GM20431 (cell line): ENCODE measurements around the gene PMVK.

ENCODE experiments used
- in situ Hi-C: fragments of 300-500 bp; cut with MseI, MboI; formaldehyde crosslinking; loops from one replicate; pipeline ENCODE4 v1.15.0; 2020; ENCODE audit warnings: low sequenced_read_pairs; ENCODE audit not compliant: unreplicated experiment

Gene PMVK

DNA sequence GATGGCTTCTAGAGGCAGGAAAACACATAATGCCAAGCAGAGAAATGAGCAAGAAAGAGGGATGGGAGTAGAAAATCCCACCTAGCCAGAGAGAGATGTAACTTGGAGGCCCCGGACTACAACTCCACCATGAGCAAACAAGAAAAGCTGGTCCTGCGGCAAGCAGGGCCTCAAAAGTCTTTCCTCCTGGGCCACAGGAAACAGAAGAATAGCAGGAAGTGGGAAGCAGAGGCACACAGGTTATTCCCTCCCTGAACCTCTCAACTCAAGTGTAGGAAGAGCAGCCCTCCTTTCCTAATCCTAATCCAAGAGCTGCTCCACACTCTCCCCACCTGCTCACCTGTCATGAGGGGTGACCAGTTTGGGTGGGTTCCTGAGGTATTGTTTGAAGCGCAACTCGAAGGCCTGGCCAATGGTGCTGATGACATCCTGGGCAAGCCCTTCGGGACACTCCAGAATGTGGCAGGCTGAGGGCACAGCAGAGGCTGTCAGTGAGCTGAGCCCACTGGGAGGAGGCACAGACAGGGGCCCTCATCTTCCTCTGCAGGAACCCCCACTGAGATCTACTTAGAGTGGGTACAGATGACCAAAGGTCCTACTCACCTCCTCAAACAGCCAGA is 30.9 kb upstream of the PMVK start:
- in situ Hi-C loops: no loop called here

DNA sequence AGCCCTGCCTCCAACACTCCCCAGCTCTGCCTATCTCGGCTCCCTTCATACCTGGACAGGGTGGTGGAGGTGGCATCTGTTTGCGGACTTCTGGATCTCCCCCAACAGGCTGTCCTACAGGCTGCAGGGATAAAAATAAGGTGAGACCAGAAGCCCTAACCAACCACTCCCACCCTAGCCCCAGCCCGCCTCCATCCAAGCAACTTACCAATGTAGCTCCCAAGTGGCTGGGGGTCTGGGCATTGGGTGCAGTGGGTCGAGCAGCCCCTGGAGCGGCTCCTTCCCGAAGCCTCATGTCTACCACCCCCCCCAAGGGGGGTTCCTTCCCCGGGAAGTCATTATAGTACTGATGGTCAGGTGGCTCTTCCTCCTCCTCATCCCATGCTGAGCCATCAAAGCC is 29.6 kb upstream of the PMVK start:
- in situ Hi-C loops: no loop called here

DNA sequence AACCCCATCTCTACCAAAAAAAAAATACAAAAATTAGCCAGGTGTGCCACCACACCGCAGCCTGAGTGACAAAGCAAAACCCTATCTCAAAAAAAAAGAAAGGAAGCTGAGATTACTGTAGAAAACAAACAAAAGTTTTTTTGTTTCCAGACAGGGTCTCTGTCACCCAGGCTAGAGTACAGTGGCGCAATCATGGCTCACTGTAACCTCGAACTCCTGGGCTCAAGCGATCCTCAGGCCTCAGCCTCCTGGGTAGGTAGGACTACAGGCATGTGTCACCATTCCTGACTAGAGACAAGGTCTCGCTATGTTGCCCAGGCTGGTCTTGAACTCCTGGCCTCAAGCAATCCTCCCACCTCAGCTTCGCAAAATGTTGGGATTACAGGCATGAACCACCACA is 27.8 kb upstream of the PMVK start:
- in situ Hi-C loops: no loop called here

DNA sequence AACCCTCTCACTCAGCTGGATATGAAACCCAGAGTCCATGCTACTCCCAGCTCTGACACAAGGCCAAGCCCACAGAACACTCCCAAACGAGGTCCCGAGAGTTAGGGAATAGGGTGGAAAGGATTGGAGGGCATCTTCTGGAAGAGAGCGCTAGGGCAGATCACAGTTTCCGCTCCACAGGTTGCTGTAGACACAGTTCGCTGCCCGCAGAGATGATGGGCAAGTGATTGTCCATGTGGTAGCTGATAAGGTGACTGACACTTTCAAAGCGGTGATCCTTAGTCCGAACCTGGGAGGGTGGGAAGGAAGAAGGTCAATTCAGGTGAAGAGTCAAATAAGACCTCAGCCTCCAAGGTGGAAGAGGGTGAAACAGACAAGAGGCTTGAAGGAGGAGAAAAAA is 27.1 kb upstream of the PMVK start:
- in situ Hi-C loops: no loop called here

DNA sequence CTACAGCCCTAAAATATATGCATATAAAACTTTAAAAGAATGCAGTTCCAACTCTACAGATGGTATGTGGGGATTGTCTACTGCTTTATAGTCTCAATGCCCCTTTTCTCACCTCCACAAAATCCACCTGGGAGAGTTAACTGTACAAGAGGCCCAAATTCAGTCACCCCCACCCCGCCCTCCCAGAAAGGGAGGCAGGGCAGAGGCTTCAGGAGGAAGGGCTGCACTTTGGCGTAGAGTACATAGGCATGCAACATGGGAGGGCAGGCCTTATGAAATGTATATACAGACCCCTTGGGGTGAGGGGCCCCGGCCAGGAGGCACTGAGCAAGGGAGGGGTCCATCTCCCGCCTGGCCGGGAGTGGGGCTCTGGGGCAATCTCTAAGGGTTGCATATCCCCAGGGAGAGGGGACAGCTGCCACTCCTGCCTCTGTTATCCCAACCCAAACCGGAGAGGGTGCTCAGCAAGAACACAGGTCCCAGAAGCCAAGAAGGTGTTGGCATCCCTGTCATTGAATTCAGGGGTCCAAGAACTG is 26.3 kb upstream of the PMVK start:
- in situ Hi-C loops: no loop called here

DNA sequence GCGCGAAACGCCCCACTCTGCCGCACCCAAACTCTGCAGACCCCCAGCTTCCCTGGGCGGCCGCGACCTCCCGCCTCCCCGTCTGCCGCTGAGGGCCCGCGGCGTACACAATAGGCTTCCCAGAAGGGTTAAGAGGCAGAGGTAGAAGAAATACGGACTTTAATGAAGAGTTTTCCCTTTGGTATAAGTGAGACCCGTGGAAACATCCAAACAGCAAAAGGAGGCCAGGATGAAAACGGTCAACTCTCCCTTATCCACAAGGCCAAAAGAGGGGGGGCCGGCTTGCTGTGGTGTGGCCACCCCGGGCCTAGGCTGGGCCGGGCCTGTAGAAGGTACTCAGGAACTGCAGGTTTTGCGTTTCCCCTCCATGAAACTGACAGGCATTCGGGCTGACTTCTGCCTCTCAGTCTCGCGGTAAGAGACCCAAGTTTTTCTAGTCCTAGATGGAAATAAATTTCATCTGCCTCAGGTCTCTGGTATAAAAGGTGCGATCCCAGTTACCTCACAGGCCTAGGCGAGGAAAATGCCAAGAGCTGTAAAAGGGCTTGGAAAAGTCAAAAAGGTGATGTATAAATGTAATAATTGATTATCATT is 25.7 kb upstream of the PMVK start:
- in situ Hi-C loops: no loop called here

DNA sequence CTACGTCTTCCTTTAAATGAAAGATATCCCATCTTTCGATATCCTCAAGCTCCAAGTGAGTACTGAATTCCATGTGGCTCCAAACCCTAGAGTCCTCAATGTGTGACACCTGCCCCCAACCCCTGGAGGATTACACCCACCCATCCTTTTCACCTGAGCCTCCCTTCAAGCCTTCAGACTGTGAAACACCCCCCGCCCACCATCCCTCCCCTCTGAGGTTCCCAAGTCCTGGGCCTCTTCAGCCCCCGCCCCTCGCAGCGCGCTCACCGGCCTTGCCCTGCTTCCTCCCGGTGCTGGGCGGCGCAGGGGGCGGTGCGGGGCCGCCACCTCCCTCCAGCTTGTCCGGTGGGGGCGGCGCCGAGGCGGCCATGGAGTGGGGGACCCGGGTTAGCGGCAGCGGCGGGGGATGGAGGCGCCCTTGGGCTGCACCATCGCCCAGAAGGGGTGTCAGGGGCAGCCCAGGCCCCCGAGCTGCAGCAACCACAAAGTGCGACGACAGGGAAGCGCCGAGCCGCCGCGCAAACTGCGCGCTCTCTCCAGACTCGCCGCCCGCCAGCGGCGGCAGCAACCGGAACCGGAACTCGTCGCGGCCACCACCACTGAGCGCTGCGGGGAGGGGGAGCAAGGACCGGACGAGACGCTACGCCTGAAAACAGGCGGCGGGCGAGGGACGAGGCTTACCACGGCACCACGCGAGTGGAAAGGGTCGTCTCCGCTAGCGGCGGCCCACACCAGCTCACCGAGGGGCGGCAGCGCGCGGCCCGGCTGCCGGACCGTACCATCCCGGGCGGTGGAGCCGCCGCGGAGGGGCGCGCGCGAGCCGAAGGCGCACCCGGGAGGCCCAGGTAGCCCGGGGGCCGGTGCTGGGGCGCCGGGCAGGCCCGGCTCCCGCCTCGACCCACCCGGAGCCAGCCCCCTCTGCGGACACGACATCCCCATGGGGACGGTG is 25.0 kb upstream of the PMVK start, which contains the start of gene PYGO2:
TSS of gene PYGO2 (minus strand) at position 576 of the 949 bp plus-strand sequence. CDS start at position 370, 206 bp downstream.
- in situ Hi-C loops: no loop called here

DNA sequence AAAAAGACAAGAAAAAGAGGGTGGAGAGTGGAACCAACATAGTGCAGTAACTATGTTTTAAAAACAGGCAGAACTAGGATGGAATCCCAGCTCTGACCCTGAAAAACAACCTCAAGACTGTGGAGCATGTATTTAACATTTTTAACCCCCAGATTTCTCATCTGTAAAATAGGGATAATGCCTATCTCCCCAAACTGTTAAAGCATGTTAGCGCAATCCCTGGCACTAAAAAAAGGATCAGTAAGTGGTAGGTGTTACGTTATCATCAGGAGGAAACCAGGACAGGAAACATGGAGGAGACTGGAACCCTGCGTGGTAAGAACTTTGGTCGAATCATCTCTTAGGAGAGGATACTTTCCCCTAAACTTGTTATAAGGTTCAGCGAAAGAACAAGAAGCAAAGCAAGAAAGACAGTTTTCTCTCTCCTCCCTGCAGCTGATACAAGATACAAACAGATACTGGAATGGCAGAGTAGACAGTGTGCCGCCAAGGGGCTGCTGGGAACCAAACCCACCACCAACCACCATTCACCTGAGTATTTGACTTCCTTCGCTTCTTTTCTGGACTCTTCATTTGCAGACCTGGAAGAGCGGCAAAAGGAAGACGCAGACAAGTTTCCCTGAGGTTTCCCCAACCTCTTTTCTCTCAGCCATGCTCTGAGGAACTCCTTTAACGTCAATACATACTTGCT is 24.1 kb upstream of the PMVK start:
- in situ Hi-C loops: no loop called here

DNA sequence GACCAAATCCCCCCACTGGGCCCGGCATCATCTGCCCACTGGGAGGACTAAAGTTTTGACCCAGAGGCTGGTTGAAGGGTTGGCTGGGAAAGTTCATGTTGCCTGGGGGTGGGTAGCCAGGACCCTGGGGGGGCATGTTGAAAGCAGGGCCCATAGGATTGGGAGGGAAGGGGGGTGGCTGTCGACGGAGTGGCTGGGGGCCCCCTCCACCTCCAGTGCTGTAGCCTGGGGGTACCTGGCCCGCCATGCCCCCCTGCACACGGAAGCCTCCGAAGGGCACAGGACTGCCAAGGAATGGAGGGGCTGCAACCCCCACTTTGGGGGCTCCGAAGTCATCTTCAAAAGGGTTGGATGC is 22.9 kb upstream of the PMVK start:
- in situ Hi-C loops: no loop called here

DNA sequence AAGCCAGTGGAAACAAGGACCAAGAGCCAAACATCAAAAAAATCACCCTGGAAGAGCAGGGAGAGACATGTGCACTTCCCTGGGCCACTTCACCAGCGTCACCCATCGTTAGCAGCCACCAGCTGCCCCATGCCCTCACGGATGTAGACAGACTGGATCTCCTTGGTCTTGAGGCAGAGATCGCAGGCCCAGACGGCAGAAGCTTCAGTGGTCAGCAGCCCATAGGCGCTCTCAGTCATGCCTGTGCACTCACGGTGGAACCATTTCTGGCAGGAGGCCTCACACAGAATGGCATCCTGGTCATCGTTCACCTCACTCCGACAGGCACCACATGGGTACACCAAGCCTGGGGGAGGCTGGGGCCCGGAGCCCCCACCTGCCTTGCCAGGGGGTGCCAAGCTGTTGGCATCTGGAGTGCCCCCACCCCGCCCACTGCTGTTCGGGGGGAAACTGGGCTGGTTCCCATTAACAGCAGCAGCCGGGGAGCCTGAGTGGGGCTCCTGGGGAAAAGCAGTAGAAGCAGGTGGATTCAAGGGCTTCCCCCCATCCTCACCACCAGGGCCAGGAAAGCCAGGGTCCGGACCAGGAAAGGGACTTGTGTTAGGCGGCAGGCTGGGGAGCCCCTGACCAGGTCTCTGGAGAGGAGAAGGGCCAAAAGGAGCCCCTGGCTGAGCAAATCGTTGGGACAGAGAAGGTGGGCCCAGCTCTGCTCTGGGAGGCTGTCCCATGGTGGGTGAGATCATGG is 22.3 kb upstream of the PMVK start:
- in situ Hi-C loops: no loop called here

DNA sequence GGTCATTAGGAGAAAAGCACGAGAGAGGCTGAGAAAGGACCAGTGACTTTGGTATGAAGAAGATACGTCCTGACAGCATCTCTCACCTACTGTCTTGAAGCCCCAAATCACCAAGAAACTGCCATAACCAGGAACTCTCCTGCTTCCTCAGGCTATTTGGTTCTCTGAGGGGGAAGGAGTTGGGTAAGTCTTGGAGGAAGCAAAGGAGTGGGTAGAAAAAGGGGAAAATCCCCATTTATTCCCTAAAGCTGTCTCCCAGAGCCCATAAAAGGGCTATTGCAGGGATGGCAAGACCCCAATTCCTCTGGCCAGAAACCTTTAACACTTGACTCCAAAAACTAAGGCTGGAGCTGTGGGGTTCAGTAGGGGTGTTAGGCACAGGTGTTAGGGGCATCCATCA is 21.5 kb upstream of the PMVK start:
- in situ Hi-C loops: no loop called here

DNA sequence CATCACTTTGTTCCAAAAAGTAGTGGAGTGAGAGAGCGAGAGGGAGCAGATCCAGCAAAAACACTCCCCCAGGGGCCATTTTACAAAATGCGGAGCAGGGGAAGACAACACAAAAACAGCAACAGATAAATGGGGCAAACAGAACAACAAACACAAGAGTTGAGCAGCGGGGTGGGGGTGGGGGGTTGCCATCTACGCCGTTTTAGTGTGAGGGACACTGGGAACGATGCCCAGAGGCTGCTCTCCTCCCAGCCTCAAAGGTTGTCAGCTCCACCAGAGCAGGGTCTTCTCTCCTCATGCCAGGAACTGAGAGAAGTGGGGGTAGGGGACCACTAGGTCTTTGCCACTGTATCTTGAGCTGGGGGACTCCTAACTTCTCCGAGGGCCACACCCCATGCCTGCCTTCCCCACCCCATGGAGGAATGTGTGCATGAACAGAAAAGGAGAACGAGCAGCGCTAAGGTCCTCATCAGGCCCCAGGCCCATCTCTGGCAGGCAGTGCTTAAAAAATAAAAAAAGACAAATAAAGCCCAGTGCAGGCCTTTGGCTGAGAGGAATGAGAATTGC is 20.7 kb upstream of the PMVK start:
- in situ Hi-C loops: no loop called here

DNA sequence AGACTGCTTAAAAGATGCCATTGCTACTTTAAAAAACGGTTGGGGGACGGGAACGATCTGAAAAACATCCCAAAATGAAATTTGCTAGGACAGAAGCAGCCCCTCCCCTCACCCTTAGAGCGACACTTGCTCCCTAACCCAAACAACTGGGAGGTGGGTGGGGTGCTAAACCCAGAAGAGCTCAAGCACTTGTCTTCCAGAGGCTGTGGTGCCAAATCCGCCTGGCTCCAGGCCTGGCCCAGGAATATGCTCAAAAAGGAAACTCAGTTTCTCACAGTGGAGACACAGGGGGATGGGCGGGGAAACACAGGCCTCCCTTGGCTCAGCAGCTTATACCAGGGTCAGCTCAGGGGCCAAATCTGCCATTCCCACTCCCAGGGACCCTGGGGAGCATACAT is 20.0 kb upstream of the PMVK start:
- in situ Hi-C loops: no loop called here

DNA sequence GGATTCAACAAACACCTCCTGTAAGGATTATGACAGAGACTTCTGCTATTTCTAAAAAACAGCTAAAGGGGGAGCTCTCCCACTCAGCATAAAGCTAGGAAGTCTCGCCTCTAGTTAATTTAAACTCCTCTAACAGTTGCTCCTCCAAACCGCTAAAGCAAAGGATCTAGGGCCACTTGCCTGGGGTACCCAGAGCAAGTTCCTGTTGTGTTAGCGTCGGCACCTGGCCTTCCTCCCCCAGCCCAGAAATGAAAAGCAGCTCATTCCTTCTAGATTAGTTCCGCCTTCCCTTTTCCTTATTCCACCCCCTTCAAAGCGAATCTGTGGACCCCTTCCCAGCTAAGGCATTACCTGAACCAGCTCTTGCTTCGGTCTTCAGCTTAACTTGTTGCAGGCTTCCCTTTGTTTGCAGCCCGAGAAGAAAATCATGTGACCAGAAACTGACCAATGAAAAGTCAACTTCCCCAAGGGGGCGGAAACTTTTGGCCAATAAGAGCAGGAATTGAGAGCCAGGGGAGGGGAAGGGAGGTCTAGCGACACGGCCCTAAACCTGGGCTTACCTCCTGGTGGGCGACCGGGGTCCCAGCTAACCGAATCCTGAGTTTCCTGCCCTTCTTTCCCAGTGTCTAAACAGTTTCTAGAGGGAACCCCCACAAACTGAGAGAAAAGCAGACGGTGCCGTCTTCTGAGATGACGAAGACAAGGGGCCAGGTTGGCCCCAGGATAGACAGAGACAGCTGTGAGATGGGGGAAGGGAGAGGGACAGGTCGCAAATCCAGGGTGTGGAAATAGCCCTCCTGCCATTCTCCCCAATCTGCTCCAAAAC is 19.4 kb upstream of the PMVK start, which contains the start of gene PBXIP1:
TSS of gene PBXIP1 (minus strand) at position 382 of the 826 bp plus-strand sequence. CDS start 2,378 bp downstream, outside the sequence.
- in situ Hi-C loops: no loop called here

DNA sequence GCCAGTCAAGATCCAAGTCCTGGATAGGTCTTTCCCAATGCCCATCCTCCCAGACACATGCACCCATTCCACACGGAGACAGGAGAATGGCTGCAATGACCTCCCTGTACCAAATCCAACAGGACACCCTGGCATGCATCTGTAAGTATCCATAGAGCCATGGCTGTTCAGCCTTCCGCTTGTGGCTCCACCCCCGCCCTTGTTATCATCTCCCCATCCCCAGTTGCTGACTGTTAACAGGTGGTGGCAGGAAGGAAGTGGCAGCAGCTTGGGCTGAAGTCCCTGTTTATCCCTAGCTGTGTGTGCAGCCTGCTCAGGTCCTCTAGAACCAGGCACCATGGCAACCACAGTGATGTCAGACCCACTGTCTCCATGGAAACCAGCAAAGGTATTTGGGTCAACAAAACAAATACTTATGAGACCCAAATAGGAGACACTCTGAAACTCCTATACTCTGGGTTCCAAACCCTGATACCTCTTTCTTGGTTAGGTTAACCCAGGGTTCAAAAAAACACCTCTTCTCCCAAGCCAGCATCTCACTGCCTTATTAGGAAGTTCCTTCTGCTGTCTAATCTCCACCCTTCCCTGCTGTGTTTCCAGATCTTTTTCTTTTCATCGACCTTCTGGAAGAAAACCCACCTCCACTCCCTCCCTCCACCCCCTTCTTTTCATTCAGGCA is 18.7 kb upstream of the PMVK start:
- in situ Hi-C loops: no loop called here

DNA sequence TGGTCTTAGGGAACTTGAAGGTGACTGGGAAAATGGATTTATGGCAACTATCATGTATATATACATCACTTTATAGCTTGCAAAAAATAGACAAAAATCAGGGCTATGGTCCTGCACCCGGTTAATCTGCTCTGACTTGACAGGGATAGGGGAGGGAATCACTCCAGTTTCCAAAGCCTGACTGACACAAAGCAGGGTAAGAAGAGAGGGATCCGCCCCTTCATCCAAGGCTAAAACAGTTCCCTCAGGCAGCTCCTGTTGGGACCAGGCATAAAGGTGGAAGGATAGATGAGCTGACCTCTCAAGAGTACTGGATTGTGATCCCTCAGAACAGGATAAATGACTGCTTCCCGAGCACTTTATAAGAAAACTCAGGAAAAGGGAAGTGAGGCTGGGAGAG is 18.0 kb upstream of the PMVK start:
- in situ Hi-C loops: no loop called here

DNA sequence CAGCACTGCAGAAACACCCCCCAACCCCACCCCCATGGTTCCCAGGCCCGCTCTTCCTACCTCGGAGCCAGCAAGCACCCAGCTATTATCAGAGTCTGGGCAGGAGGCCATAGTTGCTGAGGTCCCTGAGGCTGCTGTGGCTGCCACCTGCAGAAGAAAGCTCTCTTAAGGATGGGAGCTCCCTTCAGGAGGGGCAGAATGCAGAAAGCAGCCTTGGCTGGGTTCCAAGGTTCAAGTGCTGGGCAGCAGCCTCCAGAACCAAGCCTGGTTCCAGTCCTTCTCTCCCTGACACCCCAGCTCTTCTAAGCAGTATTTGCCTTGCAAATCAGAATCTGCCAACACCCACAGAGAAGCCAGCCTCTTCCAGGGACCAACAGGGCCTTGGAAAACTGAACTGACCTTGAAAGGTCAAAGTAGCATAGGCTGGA is 17.1 kb upstream of the PMVK start:
- in situ Hi-C loops: no loop called here

DNA sequence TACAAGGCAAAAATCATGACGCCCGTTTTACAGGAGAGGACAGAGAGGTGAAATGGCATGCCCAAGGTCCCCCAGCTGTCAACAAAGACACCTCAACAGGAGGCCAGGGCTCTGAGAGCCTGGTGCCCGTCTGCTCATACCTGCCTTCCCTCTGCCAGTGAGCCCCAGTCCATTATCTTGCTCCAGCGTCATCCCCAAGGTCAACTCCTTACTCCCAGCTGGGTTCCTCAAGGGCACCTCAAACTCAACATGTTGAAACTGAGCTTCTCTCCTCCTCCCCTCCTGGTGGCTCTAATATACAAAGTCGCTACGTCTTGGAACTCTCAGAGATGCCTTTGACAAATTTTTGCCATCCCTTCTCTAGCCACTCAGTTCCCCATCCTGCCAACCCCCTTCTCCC is 16.1 kb upstream of the PMVK start:
- in situ Hi-C loops: no loop called here
